Osteocyte (in vitro differentiated cells): Measurements from ENCODE around the gene ZFHX3. TPM values are rescaled to one million over a fixed set of nuclear protein-coding genes. Genes with fewer than 3 reads are reported as not detected.

Experiments
- DNase-seq: peaks from one replicate; pipeline ENCODE4 v3.0.0; 2021; ENCODE audit warnings: mixed read lengths; ENCODE audit not compliant: unreplicated experiment; ENCODE audit errors: extremely low spot score
- H3K27ac Mint-ChIP-seq: one replicate; pipeline ENCODE4 v1.8.0; 2021; ENCODE audit warnings: mild to moderate bottlenecking, mixed read lengths; ENCODE audit not compliant: unreplicated experiment
- H3K27me3 Mint-ChIP-seq: one replicate; pipeline ENCODE4 v1.8.0; 2021; ENCODE audit warnings: mixed read lengths; ENCODE audit not compliant: unreplicated experiment
- H3K36me3 Mint-ChIP-seq: one replicate; pipeline ENCODE4 v1.8.0; 2021; ENCODE audit warnings: mixed read lengths; ENCODE audit not compliant: unreplicated experiment
- H3K4me1 Mint-ChIP-seq: one replicate; pipeline ENCODE4 v1.8.0; 2021; ENCODE audit warnings: mixed read lengths; ENCODE audit not compliant: unreplicated experiment
- H3K4me3 Mint-ChIP-seq: one replicate; pipeline ENCODE4 v1.8.0; 2021; ENCODE audit warnings: mild to moderate bottlenecking, moderate library complexity, mixed read lengths; ENCODE audit not compliant: unreplicated experiment
- H3K9me3 Mint-ChIP-seq: one replicate; pipeline ENCODE4 v1.8.0; 2021; ENCODE audit warnings: mixed read lengths; ENCODE audit not compliant: unreplicated experiment
- CTCF ChIP-seq: fragments of 200-600 bp; sonication (generic); IDR thresholded peaks from 2 replicates; pipeline ENCODE4 v1.5.0; 2021; ENCODE audit warnings: antibody characterized with exemption, mild to moderate bottlenecking, moderate library complexity
- total RNA-seq: library from RNA; stranded (reverse); gene quantifications from 2 replicates; pipeline ENCODE4 v1.2.1, GENCODE V29; 2021

Gene ZFHX3
- total RNA-seq, 1 donor from 2014 or later: 89.1 TPM

- H3K27me3 Mint-ChIP-seq: no peaks in the 10 kb centered on the region
- no peaks in the 10 kb centered on the region for H3K9me3 Mint-ChIP-seq
- no peak for TF ChIP-seq CTCF
- peak overlapping the region; percentile 61 for H3K27ac Mint-ChIP-seq
- H3K36me3 Mint-ChIP-seq: peaks cover 24% of the 10 kb centered on the region
- DNase-seq: no peak
- H3K4me3 Mint-ChIP-seq: no peak overlapping the region
- H3K4me1 Mint-ChIP-seq: peaks cover 64% of the 10 kb centered on the region
These were observed 80.0 kb downstream of the ZFHX3 start for GRCh38 chr16:72967941-72968340.

DNA sequence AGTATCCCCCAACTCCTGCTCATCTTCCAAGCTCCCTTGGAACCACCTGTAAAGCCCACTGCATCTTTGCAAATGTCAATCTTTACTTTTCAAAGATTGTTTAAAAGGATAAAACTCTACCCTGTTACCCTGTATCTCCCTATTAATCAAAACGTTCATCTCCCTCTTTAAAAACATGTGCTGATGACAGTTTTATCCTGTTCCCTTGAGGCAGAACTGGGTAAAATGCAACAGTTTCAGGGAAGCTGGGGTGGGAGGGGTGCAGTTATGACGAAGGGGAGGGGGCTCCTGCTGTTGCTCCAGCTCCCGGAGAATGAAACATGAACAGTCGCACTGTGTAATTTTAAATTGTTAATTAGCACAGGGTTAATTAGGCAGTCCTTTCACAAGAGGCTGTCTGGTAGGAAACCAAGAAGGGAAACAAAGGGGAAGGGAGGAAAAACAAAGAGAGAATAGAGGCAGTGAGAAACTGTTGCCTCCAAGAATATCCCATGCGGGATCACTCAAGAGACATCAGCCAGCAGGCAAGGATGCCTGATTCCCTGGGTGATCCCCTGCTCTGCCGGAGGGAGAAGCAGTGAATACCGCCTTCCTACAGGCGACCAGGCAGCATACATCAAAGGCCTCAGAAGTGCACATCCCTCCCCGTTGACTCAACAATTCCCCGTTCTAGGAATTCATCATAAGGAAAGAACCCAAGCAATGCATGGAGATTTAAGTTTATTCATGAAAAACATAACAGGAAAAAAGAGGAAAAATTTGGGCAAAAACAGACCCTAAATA is 84.2 kb downstream of the ZFHX3 start:
- H3K4me3 Mint-ChIP-seq: no peak overlapping the region
- H3K36me3 Mint-ChIP-seq: peaks cover 36% of the 10 kb centered on the region
- peaks cover 60% of the 10 kb centered on the region for H3K4me1 Mint-ChIP-seq
- no peak for TF ChIP-seq CTCF
- H3K27ac Mint-ChIP-seq: peak overlapping the region; percentile 64
- no peaks in the 10 kb centered on the region for H3K27me3 Mint-ChIP-seq
- DNase-seq: no peak
- H3K9me3 Mint-ChIP-seq: no peaks in the 10 kb centered on the region

DNA sequence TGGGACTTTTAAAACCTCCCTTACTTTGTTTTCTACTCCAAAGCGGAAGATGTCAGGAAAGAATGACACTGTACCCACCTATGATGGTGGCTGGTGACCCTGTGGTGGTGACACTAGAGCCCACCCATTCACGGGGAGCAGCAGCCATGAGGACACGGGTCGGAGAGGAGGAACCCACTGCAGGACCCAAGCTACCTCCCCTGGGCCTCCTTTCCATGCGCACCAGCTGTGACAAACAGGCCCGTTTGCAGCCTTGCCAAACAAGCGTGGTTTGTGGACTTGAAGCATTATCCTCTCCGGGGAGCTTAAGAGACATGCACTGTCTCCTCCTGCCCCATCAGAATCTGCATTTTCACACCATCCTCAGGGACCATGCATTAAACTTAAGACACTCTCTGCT is 85.6 kb downstream of the ZFHX3 start:
- H3K27me3 Mint-ChIP-seq: no peaks in the 10 kb centered on the region
- DNase-seq: no peak
- peaks cover 44% of the 10 kb centered on the region for H3K36me3 Mint-ChIP-seq
- no peak overlapping the region for H3K4me3 Mint-ChIP-seq
- H3K27ac Mint-ChIP-seq: no peak overlapping the region
- peaks cover 53% of the 10 kb centered on the region for H3K4me1 Mint-ChIP-seq
- TF ChIP-seq CTCF: no peak
- no peaks in the 10 kb centered on the region for H3K9me3 Mint-ChIP-seq

- Mint-ChIP-seq H3K4me1 (peaks cover 51% of the 10 kb centered on the region), H3K9me3 (no peaks in the 10 kb centered on the region), H3K27me3 (no peaks in the 10 kb centered on the region), H3K4me3 (no peak overlapping the region), H3K36me3 (peaks cover 44% of the 10 kb centered on the region), H3K27ac (peak overlapping the region; percentile 73)
- no peak for TF ChIP-seq CTCF
- DNase-seq: no peak
These were observed 86.1 kb downstream of the ZFHX3 start for GRCh38 chr16:72961863-72962262.

DNA sequence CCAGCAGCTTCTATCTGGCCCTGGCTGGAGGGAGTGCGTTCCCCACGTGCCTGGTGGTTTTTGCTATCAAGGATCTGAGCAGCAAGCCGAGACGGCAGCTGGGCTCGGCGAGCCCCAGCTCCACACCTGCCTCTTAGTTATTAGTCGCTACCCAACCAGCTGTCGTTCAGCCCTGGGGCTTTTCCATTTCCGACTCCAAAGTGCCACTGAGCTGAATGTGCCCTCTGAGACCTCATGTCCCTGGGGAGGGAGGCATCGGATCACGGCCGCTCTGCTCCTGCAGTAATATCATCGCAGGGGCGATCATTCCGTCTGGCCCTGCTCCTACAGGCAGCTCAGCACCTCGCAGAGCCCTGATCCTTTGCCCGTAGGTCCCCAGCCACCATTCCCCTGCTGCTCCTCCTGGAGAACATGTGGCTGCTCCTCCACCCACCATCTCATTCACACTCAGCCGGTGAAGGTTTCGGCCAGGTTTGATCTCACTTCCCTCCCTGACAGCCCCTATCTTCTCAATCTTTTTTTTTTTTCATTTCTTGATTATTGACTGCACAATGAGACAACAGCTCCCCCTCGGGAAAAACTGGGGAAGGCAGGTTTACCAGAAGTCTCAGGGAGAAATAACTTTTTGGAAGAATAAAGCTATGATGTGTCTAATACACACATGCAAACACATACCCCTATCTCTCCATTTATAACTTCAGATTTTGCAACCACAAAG is 86.7 kb downstream of the ZFHX3 start:
- no peaks in the 10 kb centered on the region for H3K27me3 Mint-ChIP-seq
- H3K27ac Mint-ChIP-seq: peak overlapping the region; percentile 73
- peak overlapping the region; percentile 1 for H3K4me3 Mint-ChIP-seq
- no peaks in the 10 kb centered on the region for H3K9me3 Mint-ChIP-seq
- peak; percentile 60 for TF ChIP-seq CTCF
- H3K4me1 Mint-ChIP-seq: peaks cover 52% of the 10 kb centered on the region
- peaks cover 41% of the 10 kb centered on the region for H3K36me3 Mint-ChIP-seq
- no peak for DNase-seq
